ENCODE results near the gene POLD1.

DNA sequence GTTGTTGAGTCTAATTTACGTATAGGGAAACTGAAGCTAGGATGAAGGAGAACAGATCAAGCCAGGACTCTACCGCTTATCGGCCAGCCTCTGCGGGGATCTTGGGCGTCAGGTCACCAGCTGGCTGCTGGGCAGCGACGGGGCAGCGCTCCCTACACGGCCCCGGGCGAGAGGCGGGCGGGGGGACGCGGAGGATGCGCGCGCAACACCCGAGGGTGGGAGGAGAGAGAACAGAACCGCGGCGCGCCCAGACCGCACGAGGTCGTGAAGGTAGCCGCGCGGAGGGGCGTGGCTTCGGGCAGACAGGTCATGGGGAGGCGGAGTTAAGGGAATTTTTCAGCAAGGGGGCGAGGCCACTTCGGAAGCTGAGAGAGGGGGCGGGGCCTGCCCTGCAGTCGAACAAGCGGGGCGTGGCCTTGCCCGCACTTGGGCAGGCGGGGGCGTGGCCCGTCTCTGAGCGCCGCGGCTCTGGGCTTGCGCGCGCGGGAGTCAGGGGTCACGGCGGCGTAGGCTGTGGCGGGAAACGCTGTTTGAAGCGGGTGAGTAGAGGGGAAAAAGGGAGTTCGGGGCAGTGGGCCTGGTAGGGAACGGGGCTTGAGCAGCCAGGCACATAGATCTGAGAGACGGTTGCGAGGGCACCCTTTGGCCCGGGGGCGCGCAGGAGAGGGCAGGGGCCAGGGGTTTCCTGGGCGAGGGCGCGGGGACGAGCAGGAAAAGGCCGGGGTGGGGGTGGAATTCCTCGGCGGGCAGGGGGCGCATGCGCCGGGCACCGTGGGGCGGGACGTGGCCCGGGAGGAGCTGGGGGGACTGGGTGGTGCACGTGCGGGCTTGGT lies at the start of gene POLD1:
- TF ChIP-seq, protein P1, sequence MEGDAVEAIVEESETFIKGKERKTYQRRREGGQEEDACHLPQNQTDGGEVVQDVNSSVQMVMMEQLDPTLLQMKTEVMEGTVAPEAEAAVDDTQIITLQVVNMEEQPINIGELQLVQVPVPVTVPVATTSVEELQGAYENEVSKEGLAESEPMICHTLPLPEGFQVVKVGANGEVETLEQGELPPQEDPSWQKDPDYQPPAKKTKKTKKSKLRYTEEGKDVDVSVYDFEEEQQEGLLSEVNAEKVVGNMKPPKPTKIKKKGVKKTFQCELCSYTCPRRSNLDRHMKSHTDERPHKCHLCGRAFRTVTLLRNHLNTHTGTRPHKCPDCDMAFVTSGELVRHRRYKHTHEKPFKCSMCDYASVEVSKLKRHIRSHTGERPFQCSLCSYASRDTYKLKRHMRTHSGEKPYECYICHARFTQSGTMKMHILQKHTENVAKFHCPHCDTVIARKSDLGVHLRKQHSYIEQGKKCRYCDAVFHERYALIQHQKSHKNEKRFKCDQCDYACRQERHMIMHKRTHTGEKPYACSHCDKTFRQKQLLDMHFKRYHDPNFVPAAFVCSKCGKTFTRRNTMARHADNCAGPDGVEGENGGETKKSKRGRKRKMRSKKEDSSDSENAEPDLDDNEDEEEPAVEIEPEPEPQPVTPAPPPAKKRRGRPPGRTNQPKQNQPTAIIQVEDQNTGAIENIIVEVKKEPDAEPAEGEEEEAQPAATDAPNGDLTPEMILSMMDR (IDR thresholded peaks at IDR 0.05 in 8 of 11, conservative IDR thresholded peaks at IDR 0.05 in 3 of 11): peak in 2 of 11 experiments; percentile 31 to 35
- TF ChIP-seq POLR2A (IDR thresholded peaks at IDR 0.05): peak in 1 of 3 donors; percentile 40
